Panc1 (cell line): ENCODE data around the gene WNT7B. TPM values are rescaled to one million over a fixed set of nuclear protein-coding genes. Genes with fewer than 3 reads are reported as not detected.

Experiments used
- ATAC-seq: fragments of 200-7000 bp; cut with Tn5 transposase; 2 replicates; pipeline ENCODE4 v1.9.1; 2020; ENCODE audit warnings: mild to moderate bottlenecking, moderate library complexity
- BruUV-seq: library from RNA; stranded (reverse); fragments of 400-500 nt; replicated peaks from 2 replicates; lab custom pipeline; 2021; lab: Mats Ljungman, UMichigan
- CTCF ChIA-PET: fragments of 300-600 bp; sonication (Branson Sonifier 250); formaldehyde crosslinking; loops from one replicate; lab custom pipeline; 2022; ENCODE audit warnings: antibody characterized with exemption; lab: Charles Lee
- POLR2A ChIA-PET: fragments of 300-600 bp; sonication (Branson Sonifier 250); formaldehyde crosslinking; loops from one replicate; lab custom pipeline; 2022; ENCODE audit warnings: antibody characterized with exemption; lab: Charles Lee
- DNase-seq: peaks from one replicate; pipeline ENCODE4 v3.0.0-alpha.2; 2010; ENCODE audit warnings: low read depth, low spot score
- H3K27ac ChIP-seq: 2 replicates; pipeline ENCODE4 v1.5.1; 2011; ENCODE audit warnings: mild to moderate bottlenecking, low read length, inconsistent platforms
- H3K27me3 ChIP-seq: fragments of 200-500 bp; sonication (Bioruptor generic); 2 replicates; pipeline ENCODE4 v1.6.0; 2014; ENCODE audit warnings: low read length, inconsistent platforms; ENCODE audit not compliant: control insufficient read depth, insufficient read depth
- H3K36me3 ChIP-seq: fragments of 200-500 bp; sonication (Bioruptor generic); 2 replicates; pipeline ENCODE4 v1.5.1; 2014; ENCODE audit warnings: inconsistent platforms, mild to moderate bottlenecking, low read length, moderate library complexity; ENCODE audit not compliant: control insufficient read depth, insufficient read depth
- H3K4me1 ChIP-seq: 2 replicates; pipeline ENCODE4 v1.5.1; 2011; ENCODE audit warnings: inconsistent platforms, mild to moderate bottlenecking, low read length, moderate library complexity; ENCODE audit not compliant: control insufficient read depth, insufficient read depth
- H3K4me3 ChIP-seq, 2 experiments: 2 replicates each; pipeline ENCODE4 v1.5.1; 2011 to 2012; ENCODE audit warnings: low read depth in 2 of 2, low read length in 2 of 2, mild to moderate bottlenecking in 2 of 2, inconsistent platforms in 1 of 2, moderate library complexity in 1 of 2
- H3K9me3 ChIP-seq: fragments of 200-500 bp; sonication (Bioruptor generic); 2 replicates; pipeline ENCODE4 v1.5.1; 2014; ENCODE audit warnings: low read depth, mild to moderate bottlenecking, inconsistent platforms, low read length, moderate library complexity; ENCODE audit not compliant: control insufficient read depth, insufficient read depth
- CTCF ChIP-seq: fragments of 450-650 bp; IDR thresholded peaks from 2 replicates; pipeline ENCODE4 v1.5.1; 2017; ENCODE audit warnings: mild to moderate bottlenecking
- POLR2AphosphoS5 ChIP-seq: IDR thresholded peaks from 2 replicates; pipeline ENCODE4 v1.6.1; 2012; ENCODE audit warnings: mild to moderate bottlenecking, low read depth, low read length, moderate library complexity
- REST ChIP-seq, 2 experiments: IDR thresholded peaks; 2 replicates each; pipeline ENCODE4 v1.6.1; 2011 to 2012; ENCODE audit warnings: low read depth in 2 of 2, control low read depth in 1 of 2, low read length in 1 of 2, mild to moderate bottlenecking in 1 of 2, moderate library complexity in 1 of 2; ENCODE audit not compliant: insufficient read depth in 1 of 2
- SIN3A ChIP-seq: IDR thresholded peaks from 2 replicates; pipeline ENCODE4 v1.6.1; 2012; ENCODE audit warnings: low read depth, mild to moderate bottlenecking, low read length, moderate library complexity, borderline replicate concordance; ENCODE audit not compliant: insufficient read depth
- TCF7L2 ChIP-seq: IDR thresholded peaks from 2 replicates; pipeline ENCODE4 v1.6.1; 2011; ENCODE audit warnings: mild to moderate bottlenecking, low read depth, low read length, inconsistent platforms
- in situ Hi-C: cut with HindIII; loops from 2 replicates; pipeline ENCODE4 v1.10.0; 2016; ENCODE audit warnings: low sequenced_read_pairs, low pct_unique_long_range_greater_than_20kb
- intact Hi-C: fragments of 100-400 bp; cut with micrococcal nuclease; formaldehyde crosslinking; loops from one replicate; pipeline ENCODE4 v1.10.0; 2022; ENCODE audit not compliant: unreplicated experiment
- total RNA-seq: library from RNA; stranded (reverse); gene quantifications from one replicate; pipeline ENCODE4 v1.2.1, GENCODE V29; 2021; ENCODE audit not compliant: unreplicated experiment

Gene WNT7B
- total RNA-seq, 1 experiment from 2014 or later: 52.1 TPM

GRCh38 chr22:45891996-45892621 lies 84.9 kb downstream of the WNT7B start:
- in situ Hi-C loops (no loop called here), intact Hi-C loops (no loop called here)
- ChIA-PET CTCF (no interaction called here), POLR2A (no interaction called here)
- ATAC-seq: no peak
- Histone ChIP-seq H3K4me1 (no peaks in the 10 kb centered on the region), H3K36me3 (no peaks in the 10 kb centered on the region), H3K4me3 (no peak overlapping the region), H3K27ac (no peak overlapping the region), H3K27me3 (no peaks in the 10 kb centered on the region), H3K9me3 (no peaks in the 10 kb centered on the region)
- no peak for DNase-seq
- no TSS peak for BruUV-seq
- TF ChIP-seq TCF7L2 (no peak), CTCF (no peak), SIN3A (no peak), REST (IDR thresholded peaks at IDR 0.05; ENCODE audit: insufficient read depth in 1 of 2, low read depth in 2 of 2, low read length in 1 of 2) (no peak), POLR2AphosphoS5 (no peak)

GRCh38 chr22:45891471-45891995 lies 85.4 kb downstream of the WNT7B start:
- H3K27me3 ChIP-seq: no peaks in the 10 kb centered on the region
- intact Hi-C loops: no loop called here
- BruUV-seq: no TSS peak
- in situ Hi-C loops: no loop called here
- ChIA-PET POLR2A (no interaction called here), CTCF (no interaction called here)
- no peak for TF ChIP-seq POLR2AphosphoS5
- no peak for ATAC-seq
- H3K27ac ChIP-seq: no peak overlapping the region
- no peaks in the 10 kb centered on the region for H3K9me3 ChIP-seq
- no peak for DNase-seq
- H3K4me1 ChIP-seq: no peaks in the 10 kb centered on the region
- H3K36me3 ChIP-seq: no peaks in the 10 kb centered on the region
- H3K4me3 ChIP-seq: no peak overlapping the region

- Histone ChIP-seq H3K4me3 (no peak overlapping the region), H3K27me3 (no peaks in the 10 kb centered on the region), H3K9me3 (no peaks in the 10 kb centered on the region), H3K4me1 (no peaks in the 10 kb centered on the region), H3K36me3 (no peaks in the 10 kb centered on the region), H3K27ac (no peak overlapping the region)
- POLR2A ChIA-PET: no interaction called here
- BruUV-seq: no TSS peak
- TF ChIP-seq POLR2AphosphoS5 (no peak), CTCF (no peak), TCF7L2 (no peak), REST (IDR thresholded peaks at IDR 0.05; ENCODE audit: insufficient read depth in 1 of 2, low read depth in 2 of 2, low read length in 1 of 2) (no peak), SIN3A (no peak)
- CTCF ChIA-PET: no interaction called here
- ATAC-seq: peak; percentile 44; the same call in 1 of the 2 replicates
- in situ Hi-C loops: no loop called here
- intact Hi-C loops: no loop called here
- DNase-seq: no peak
These were observed 85.9 kb downstream of the WNT7B start for GRCh38 chr22:45891021-45891421.
